IPS-11a (cell line): Measurements from ENCODE around the gene RET.
A peak's percentile ranks its signal among the peaks of the same experiment; 100 is the strongest.

Source experiments
- H3K4me3 ChIP-seq: one replicate; pipeline ENCODE4 v1.5.1; 2013; ENCODE audit warnings: low read depth, low read length, control low read depth

RET gene

DNA sequence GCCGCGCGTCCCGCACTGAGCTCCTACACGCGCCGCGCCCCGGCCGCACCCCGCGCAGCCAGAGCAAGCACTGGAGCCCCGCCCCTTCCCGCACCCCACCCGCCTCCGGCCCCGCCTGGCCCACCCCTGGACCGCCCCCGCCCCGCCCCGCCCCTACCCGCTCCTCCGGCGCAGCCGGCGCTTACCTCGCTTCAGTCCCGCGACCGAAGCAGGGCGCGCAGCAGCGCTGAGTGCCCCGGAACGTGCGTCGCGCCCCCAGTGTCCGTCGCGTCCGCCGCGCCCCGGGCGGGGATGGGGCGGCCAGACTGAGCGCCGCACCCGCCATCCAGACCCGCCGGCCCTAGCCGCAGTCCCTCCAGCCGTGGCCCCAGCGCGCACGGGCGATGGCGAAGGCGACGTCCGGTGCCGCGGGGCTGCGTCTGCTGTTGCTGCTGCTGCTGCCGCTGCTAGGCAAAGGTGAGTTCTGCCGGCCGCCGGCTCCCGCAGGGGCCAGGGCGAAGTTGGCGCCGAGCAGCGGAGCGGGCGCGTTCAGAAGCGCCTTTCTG, at the start of gene RET:
Gene RET, plus strand, starts transcription at position 194 of the 545 bp plus-strand sequence. Its CDS starts 190 bp downstream, at position 384.
- H3K4me3 ChIP-seq, result peak within 1 kb of the TSS; percentile 56

GRCh38 chr10:43027331-43027955, 49.4 kb upstream of the RET start:
- no peak overlapping the region for H3K4me3 ChIP-seq

DNA sequence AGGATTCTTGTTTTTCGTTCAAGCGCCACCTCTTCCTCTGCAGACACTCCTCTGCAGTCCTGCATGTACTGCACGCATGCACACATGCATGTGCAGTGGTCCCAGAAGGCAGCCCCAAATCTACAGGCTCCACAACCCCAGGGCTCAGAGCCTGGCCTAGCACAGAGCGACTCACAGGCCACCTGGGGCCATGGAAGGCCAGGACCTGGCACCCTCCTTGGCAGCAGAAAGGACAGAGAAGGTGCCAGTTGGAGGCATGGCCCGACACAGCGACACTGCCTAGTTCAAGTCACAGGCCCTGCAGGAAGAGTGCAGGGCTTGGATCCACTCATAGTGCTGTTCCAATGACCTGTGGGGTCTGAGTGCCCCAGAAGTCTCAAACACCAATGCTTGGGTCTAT, 48.7 kb upstream of the RET start:
- no peak overlapping the region for H3K4me3 ChIP-seq

- H3K4me3 ChIP-seq, result no peak overlapping the region
Measured at GRCh38 chr10:43029043-43029442, 47.8 kb upstream of the RET start.

- H3K4me3 ChIP-seq, result no peak overlapping the region
Measured at GRCh38 chr10:43032613-43033012, 44.3 kb upstream of the RET start.

DNA sequence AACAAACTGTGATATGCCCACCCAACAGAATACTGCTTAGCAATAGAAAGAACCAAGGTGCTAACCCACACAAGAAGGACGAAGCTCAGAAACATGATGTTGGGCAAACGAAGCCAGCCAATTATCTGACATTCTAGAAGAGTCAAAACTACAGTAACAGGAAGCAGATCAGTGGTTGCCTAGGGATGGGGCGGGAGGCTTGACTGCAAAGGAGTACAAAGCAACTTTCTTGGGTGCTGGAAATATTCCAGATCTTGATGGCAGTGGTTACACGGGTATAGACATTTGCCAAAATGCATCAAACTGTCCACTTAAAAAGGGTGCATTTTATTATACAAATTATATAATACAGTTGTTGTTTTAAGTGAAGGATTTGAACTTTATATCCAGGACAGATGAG, 41.1 kb upstream of the RET start:
- no peak overlapping the region for H3K4me3 ChIP-seq

DNA sequence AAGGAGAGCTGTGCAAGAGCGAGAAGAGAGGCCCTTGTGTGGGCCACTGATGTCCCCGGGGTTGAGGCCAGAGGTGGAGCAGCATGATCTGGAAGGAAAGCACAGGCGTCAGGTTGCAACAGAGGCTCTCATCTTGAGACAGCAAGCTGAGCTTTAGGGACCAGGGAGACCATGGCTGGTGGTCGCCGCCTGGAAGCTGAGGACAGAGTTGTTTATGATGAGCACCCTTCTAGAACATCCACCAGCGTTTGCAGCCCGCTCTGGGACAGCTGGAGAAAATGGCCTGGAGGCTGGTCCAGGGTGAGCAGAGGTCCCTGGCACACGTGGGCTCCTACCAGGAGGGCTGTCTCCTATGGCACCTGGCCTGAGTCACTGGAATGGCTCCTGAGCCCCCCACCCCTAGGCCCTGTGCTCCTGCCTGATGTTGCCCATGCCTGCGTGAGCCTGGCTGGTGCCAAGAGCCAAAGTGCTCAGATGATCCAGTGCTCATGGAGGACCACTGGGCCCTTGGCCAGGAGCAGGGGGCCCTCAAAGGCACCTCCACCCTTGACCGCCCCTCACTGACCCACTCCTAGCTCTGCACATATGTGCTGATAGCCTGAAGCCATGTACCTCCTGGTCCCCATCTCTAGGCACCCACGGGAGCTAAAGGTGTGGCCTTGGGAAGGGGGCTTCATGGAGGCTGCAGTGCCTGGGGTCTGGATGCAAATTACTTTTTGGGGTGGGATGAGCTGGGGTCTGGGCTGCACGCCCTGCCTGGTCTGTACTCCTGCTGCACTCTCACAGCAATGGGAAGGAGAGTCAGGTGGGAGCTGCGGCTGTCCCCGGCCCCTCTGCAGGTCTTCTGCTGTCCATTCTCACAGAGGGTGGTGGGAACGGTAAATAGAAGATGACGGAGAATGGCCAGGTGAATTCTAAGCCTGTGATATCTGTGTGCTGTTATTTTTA, 40.1 kb upstream of the RET start:
- H3K4me3 ChIP-seq, result no peak overlapping the region

DNA sequence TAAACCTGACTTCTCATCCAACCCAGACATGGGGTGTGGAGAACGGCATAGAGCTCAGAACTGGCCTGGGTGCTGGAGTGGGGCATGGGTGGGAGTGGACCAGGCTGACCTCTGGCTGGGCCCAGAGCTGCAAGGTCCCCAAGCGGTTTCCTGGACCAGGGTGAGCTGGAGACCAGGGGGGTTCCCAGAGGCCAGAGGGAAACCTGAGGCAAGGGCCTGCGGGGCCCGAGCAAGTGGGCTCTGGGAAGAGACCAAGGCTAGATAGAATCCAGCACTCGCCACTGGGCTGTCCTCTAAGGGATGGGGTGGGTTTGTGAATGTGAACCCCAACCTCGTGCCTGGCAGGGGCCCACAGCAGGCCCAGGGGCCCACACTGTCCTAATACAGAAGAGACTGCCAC, 39.4 kb upstream of the RET start:
- H3K4me3 ChIP-seq, result no peak overlapping the region

- no peak overlapping the region for H3K4me3 ChIP-seq
Measured at GRCh38 chr10:43037942-43038782, 38.7 kb upstream of the RET start.

DNA sequence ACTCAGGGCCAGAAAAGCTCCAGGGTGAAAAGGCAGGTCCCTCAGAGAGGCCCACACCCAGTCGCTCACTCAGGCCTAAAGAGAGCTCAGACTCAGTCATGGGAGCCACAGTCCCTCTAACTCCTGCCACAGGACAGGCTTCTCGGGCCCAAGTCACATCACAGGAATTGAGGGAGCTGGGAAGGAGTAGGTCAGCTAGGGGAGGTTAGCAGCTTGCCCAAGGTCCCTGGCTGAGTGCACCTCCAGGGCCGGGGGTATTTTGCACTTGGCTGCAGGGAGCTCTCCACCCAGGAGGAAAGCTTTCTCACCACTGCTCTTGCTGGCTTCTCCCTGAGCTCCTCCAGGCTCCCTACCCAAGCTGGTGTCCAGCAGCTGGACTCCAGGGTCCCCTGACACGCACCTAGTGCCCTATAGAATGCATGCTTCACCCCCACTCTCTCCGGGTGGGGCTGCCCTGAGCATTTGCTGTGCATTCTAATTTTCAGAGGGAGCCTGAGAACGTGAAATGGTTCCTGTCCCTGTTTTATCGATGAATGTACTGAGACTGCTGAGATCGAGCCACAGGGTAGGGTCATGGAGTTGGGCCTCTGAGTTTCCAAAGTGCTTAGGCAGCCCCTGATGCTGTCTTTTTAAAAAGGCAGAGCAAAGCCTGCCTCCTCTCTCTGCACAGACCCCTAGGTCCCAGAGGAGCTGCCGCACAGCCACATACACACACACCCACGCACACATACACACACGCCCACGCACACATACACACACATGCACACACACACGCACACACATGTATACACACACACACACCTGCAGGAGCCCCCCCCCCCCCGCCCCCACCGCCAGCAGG, 37.9 kb upstream of the RET start:
- H3K4me3 ChIP-seq, result no peak overlapping the region

DNA sequence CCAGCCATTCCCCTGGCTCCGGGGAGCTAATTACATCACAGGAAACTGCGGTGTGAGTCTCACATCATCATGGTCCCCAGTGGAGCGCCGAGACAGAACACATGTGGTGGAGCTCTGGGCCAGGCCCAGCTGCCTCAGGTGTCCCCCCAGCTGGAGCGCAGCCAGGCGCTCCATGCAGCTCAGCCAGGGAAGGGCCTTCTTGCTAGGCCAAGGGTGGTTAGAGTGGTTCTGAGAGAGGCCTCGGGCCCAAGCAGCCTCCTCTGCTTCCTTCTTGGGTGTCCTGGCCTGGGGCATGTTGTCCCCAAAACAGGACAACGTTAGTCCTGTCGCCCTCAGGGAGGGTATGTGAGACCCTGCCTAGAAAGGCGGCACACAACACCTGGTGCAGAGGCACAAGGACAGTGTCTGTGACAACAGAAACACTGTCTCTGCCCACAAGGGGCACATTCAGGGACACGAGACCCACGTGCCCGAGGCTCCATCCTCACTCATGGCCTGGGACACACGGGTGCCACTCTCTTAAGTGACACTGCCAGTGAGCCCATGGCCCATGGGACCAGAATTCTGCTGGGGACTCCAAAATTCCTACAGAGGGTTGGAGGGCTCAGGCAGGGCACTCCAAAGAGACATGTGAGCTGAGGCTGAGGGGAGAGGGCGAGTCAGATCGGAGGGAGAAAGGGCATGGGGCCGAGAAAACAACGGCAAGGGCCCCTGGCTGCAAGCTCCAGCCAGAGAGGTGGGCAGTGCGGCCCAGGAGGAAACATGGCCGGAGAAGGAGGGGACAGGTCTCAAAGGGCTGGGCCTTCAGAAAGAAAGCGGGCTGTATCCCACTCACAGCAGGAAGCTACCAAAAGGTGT, 37.0 kb upstream of the RET start:
- no peak overlapping the region for H3K4me3 ChIP-seq

DNA sequence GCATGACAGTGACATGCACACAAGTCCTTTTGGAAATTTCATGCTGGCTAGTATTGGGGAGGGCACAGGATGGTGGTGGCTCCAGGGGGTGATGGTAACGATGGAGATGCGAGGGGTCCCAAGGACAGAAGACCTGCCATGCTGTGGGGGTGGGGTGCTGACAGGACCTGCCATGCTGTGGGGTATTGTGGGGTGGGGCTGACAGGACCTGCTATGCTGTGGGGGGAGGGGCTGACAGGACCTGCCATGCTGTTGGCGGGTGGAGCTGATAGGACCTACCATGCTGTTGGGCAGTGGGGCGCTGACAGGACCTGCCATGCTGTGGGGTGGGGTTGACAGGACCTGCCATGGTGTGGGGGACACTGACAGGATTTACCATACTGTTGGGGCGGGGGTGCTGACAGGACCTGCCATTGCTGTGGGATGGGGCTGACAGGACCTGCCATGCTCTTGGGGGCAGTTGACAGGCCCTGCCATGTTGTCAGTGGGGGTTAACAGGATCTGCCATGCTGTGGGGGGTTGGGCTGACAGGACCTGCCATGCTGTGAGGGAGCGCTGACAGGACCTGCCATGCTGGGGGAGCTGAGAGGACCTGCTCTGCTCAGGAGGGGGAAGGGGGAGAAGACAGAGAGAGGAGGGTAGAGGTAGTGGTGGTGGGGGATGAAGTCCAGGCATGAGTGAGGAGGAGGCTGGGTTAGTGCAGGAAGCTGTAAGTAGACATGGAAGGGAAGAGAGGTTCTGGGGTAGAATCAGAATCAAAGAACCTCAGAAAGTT, 36.2 kb upstream of the RET start:
- H3K4me3 ChIP-seq, result no peak overlapping the region

DNA sequence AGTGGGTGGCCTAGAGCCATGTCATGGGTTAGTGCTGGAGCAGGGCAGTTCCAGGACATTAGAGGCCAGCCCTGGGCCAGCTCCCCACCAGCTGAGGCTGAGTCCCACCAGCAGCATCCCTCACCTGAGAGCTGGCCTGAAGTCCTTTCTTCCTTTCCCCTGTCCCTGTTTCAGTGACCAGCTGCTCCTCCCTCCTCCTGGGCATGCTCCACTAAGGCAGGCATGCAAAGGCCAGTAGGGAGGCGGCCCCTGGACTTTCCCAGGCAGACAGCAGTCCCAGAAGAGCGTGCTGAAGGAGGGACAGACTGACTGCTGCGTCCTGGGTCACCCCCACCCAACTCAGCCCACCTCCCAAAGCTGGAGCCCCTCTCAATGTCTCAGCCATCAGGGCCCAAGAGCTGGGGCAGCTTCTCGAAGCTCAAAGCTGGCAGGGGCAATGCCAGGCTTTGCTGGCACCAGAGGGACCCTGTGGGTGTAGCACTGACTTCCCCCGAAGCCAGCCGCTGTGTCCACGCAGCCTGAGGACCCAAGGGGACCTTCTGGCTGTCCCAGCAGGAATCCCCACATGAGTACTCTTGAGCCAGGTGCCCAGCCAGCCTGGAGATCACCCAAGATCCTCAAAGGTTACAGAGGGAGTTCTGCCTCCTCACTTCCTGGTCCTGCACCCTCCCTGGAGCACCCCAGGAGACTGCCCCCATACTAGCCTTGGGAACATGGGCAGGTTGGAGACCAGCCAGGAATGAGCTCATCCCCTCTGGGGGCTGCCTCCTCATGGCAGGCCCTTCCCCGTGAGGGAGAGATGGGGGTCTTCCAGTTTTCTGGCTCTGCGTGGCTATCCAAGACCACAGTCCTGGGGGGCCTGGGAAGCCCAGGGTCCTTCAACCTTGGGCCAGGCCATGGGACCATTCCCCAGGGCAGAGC, 35.2 kb upstream of the RET start:
- no peak overlapping the region for H3K4me3 ChIP-seq

DNA sequence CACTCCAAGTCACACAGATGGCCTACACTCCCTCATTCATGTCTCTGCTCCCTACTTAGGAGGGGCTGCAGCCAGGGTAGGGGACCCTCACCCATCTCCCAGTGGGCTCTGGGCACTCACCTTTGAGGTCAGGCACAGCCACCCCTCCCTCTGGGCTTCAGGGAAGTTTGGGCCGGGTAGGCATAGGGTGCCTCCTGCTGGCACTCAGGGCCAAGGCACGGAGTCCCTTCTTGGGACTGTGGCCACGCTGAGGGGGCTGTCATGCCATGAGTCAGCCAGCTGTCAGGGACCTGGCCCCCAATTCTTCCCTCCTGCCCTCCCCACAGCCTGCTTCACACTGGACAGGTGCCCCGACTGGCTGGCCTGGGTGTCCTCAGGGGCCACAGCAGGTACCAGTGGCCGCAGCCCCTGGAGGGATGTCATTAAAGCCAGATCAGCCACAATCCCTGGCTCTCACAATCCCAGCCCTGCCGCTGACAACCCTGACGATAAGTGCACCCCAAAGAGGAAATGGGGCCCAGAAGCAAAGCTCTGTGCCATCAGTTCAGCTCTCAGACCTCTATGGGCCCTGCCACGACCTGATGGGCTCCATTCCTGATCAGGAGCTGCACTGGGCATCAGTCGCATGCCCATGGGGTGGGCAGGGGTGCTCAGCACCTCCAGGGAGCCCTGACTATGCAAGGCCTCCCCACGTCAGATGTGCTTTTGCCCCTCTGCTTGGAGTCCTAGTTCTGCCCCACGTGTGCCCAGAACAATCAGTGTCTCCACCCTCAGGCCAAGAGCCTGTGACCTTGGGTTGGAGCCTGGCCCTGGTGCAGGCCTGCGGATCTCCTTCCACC, 34.1 kb upstream of the RET start:
- no peak overlapping the region for H3K4me3 ChIP-seq

DNA sequence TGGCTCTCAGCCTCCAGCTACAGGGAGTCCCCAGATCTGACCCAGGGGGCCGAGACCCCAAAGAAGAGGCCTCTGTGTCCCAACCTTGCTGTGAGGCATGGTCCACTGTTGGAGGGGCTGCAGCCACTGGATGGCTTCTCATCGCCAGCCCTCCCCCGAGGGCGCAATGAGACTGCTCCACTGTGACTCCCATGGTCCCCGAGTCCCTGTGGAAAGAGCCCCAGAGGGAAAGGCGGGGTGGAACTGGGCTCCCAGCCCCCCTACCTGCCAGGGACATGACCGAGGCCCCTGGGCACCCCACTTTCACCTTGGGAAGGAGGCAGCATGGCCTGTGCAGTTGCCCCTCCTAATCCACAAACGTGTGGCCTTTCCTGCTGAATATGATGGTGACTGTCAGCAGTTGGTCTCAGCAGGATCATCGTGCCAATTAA, 33.5 kb upstream of the RET start:
- H3K4me3 ChIP-seq, result no peak overlapping the region

GRCh38 chr10:43043773-43044447, 33.0 kb upstream of the RET start:
- no peak overlapping the region for H3K4me3 ChIP-seq
